Fibroblast of pulmonary artery (primary cell): ENCODE measurements around the gene YBEY.

Experiments used
- DNase-seq: peaks from one replicate; pipeline ENCODE4 v3.0.0-alpha.2; 2010; ENCODE audit warnings: low read depth
- H3K4me3 ChIP-seq: replicated peaks from 2 replicates; pipeline ENCODE4 v1.5.1; 2011; ENCODE audit warnings: low read depth, mild to moderate bottlenecking, control low read depth, low read length, moderate library complexity
- CTCF ChIP-seq: IDR thresholded peaks from 2 replicates; pipeline ENCODE4 v1.5.1; 2011; ENCODE audit warnings: mild to moderate bottlenecking, control low read depth, low read length, inconsistent platforms; ENCODE audit errors: missing control alignments

The YBEY gene

GRCh38 chr21:46245213-46245915, 40.8 kb upstream of the YBEY start:
- no peak for TF ChIP-seq CTCF
- no peak for DNase-seq
- no peak overlapping the region for H3K4me3 ChIP-seq

GRCh38 chr21:46246345-46246744, 39.8 kb upstream of the YBEY start:
- no peak for TF ChIP-seq CTCF
- DNase-seq = no peak
- no peak overlapping the region for H3K4me3 ChIP-seq

- no peak for TF ChIP-seq CTCF
- H3K4me3 ChIP-seq = no peak overlapping the region
- no peak for DNase-seq
These were observed 38.3 kb upstream of the YBEY start for GRCh38 chr21:46247699-46248421.

GRCh38 chr21:46248422-46248782, 37.7 kb upstream of the YBEY start:
- no peak for DNase-seq
- TF ChIP-seq CTCF = no peak
- no peak overlapping the region for H3K4me3 ChIP-seq

GRCh38 chr21:46248827-46249226, 37.3 kb upstream of the YBEY start:
- TF ChIP-seq CTCF = no peak
- DNase-seq = no peak
- no peak overlapping the region for H3K4me3 ChIP-seq

GRCh38 chr21:46250146-46250725, 35.9 kb upstream of the YBEY start:
- no peak overlapping the region for H3K4me3 ChIP-seq
- no peak for TF ChIP-seq CTCF
- DNase-seq = peak; percentile 29
